CD4-positive, CD25-positive, alpha-beta regulatory T cell (primary cell): Measurements from ENCODE around the gene CHN2. TPM values are rescaled to one million over a fixed set of nuclear protein-coding genes. Genes with fewer than 3 reads are reported as not detected.

Experiments used
- ATAC-seq, 2 donors: fragments of 150-1000 bp; cut with Tn5 transposase; one replicate each; pipeline ENCODE4 v1.10.0; 2021; ENCODE audit warnings: low read depth in 2 of 2, moderate number of reproducible peaks in 2 of 2, moderate library complexity in 1 of 2
- DNase-seq, 3 donors: peaks; one replicate each; pipeline versions ENCODE4 v3.0.0 to v3.0.0-alpha.2; 2012 to 2022; ENCODE audit warnings: mixed read lengths in 1 of 3
- H3K27ac ChIP-seq: one replicate; pipeline ENCODE4 v1.7.0; 2013; ENCODE audit warnings: mild to moderate bottlenecking, low read length; ENCODE audit not compliant: insufficient read depth, poor library complexity, severe bottlenecking
- H3K27me3 ChIP-seq: one replicate; pipeline ENCODE4 v1.7.0; 2013; ENCODE audit warnings: low read length; ENCODE audit not compliant: control insufficient read depth, insufficient read depth
- H3K36me3 ChIP-seq: one replicate; pipeline ENCODE4 v1.7.0; 2013; ENCODE audit warnings: mild to moderate bottlenecking, low read length, moderate library complexity; ENCODE audit not compliant: control insufficient read depth, insufficient read depth
- H3K4me1 ChIP-seq: 2 replicates; pipeline ENCODE4 v1.7.0; 2013; ENCODE audit warnings: mild to moderate bottlenecking, low read length; ENCODE audit not compliant: insufficient read depth, control insufficient read depth, poor library complexity, severe bottlenecking
- H3K4me3 ChIP-seq: one replicate; pipeline ENCODE4 v1.7.0; 2013; ENCODE audit warnings: low read depth, mild to moderate bottlenecking, low read length, moderate library complexity
- H3K9me3 ChIP-seq, 2 experiments: 1 replicate in 1 of 2; 2 replicates in 1 of 2; pipeline ENCODE4 v1.7.0; 2013; ENCODE audit warnings: low read length in 2 of 2, mild to moderate bottlenecking in 1 of 2, moderate library complexity in 1 of 2; ENCODE audit not compliant: control insufficient read depth in 2 of 2
- H3K27ac Mint-ChIP-seq, 3 donors: one replicate each; pipeline ENCODE4 v1.8.0; 2020 to 2022; ENCODE audit warnings: mild to moderate bottlenecking in 3 of 3, mixed read lengths in 3 of 3, moderate library complexity in 2 of 3
- H3K27me3 Mint-ChIP-seq: one replicate; pipeline ENCODE4 v1.8.0; 2022; ENCODE audit warnings: mild to moderate bottlenecking, mixed read lengths
- H3K36me3 Mint-ChIP-seq: one replicate; pipeline ENCODE4 v1.8.0; 2020; ENCODE audit warnings: mixed read lengths
- H3K4me1 Mint-ChIP-seq, 4 donors: one replicate each; pipeline ENCODE4 v1.8.0; 2020 to 2022; ENCODE audit warnings: mixed read lengths in 4 of 4, mild to moderate bottlenecking in 1 of 4
- H3K4me3 Mint-ChIP-seq, 4 donors: one replicate each; pipeline ENCODE4 v1.8.0; 2020 to 2022; ENCODE audit warnings: mild to moderate bottlenecking in 4 of 4, mixed read lengths in 4 of 4, moderate library complexity in 3 of 4
- H3K9me3 Mint-ChIP-seq, 7 donors: one replicate each; pipeline ENCODE4 v1.8.0; 2020 to 2022; ENCODE audit warnings: mixed read lengths in 7 of 7, mild to moderate bottlenecking in 3 of 7, moderate library complexity in 2 of 7
- polyA plus RNA-seq, 4 donors: library from polyadenylated mRNA; unstranded; fragments of 300-500 nt; fragmentation: Illumina TruSeq; gene quantifications; one replicate each; pipeline ENCODE4 v1.2.3, GENCODE V29; 2021
- total RNA-seq: library from RNA; stranded (reverse); gene quantifications from one replicate; pipeline ENCODE4 v1.2.3, GENCODE V29; 2022

Gene CHN2
- total and polyA plus RNA-seq, 5 donors from 2014 or later = 0.55 to 1.7 TPM; not detected in 3

GRCh38 chr7:29385214-29385814 lies 190.7 kb downstream of the CHN2 start:
- Mint-ChIP-seq H3K36me3 (no peaks in the 10 kb centered on the region), H3K9me3 (peaks cover 0 to 3% (median 0%) of the 10 kb centered on the region in 7 donors), H3K27me3 (no peaks in the 10 kb centered on the region), H3K4me3 (no peak overlapping the region), H3K27ac (no peak overlapping the region), H3K4me1 (no peaks in the 10 kb centered on the region)
- Histone ChIP-seq H3K36me3 (no peaks in the 10 kb centered on the region), H3K27ac (no peak overlapping the region), H3K9me3 (no peaks in the 10 kb centered on the region), H3K4me1 (no peaks in the 10 kb centered on the region), H3K4me3 (no peak overlapping the region), H3K27me3 (no peaks in the 10 kb centered on the region)
- DNase-seq (no peak), ATAC-seq (no peak)

- DNase-seq (no peak), ATAC-seq (no peak)
- Histone ChIP-seq H3K9me3 (no peaks in the 10 kb centered on the region), H3K36me3 (no peaks in the 10 kb centered on the region), H3K27ac (no peak overlapping the region), H3K4me3 (no peak overlapping the region), H3K27me3 (no peaks in the 10 kb centered on the region), H3K4me1 (no peaks in the 10 kb centered on the region)
- Mint-ChIP-seq H3K27ac (no peak overlapping the region), H3K36me3 (no peaks in the 10 kb centered on the region), H3K27me3 (no peaks in the 10 kb centered on the region), H3K4me1 (no peaks in the 10 kb centered on the region), H3K4me3 (no peak overlapping the region), H3K9me3 (peaks cover 0 to 3% (median 0%) of the 10 kb centered on the region in 7 donors)
These were observed 191.7 kb downstream of the CHN2 start for GRCh38 chr7:29386196-29386765.

- H3K4me1 Mint-ChIP-seq = no peaks in the 10 kb centered on the region
- no peak overlapping the region for H3K27ac Mint-ChIP-seq
- no peaks in the 10 kb centered on the region for H3K9me3 Mint-ChIP-seq
- Histone ChIP-seq H3K4me1 (no peaks in the 10 kb centered on the region), H3K9me3 (no peaks in the 10 kb centered on the region), H3K4me3 (no peak overlapping the region), H3K27ac (no peak overlapping the region), H3K27me3 (no peaks in the 10 kb centered on the region), H3K36me3 (no peaks in the 10 kb centered on the region)
- ATAC-seq (no peak), DNase-seq (no peak)
- H3K36me3 Mint-ChIP-seq = no peaks in the 10 kb centered on the region
- H3K4me3 Mint-ChIP-seq = no peak overlapping the region
- peaks cover 4% of the 10 kb centered on the region for H3K27me3 Mint-ChIP-seq
These were observed 196.7 kb downstream of the CHN2 start for GRCh38 chr7:29391262-29391661.

GRCh38 chr7:29394321-29394720 lies 199.7 kb downstream of the CHN2 start:
- Mint-ChIP-seq H3K36me3 (no peaks in the 10 kb centered on the region), H3K27ac (no peak overlapping the region)
- no peak overlapping the region for H3K27ac ChIP-seq

GRCh38 chr7:29396563-29396962 lies 202.0 kb downstream of the CHN2 start:
- no peak overlapping the region for H3K27ac ChIP-seq
- H3K4me1 Mint-ChIP-seq = no peaks in the 10 kb centered on the region
- H3K36me3 Mint-ChIP-seq = no peaks in the 10 kb centered on the region
- no peak overlapping the region for H3K4me3 Mint-ChIP-seq
- peaks cover 7% of the 10 kb centered on the region for H3K27me3 Mint-ChIP-seq
- no peaks in the 10 kb centered on the region for H3K27me3 ChIP-seq
- peaks cover 0 to 1% (median 0%) of the 10 kb centered on the region in 7 donors for H3K9me3 Mint-ChIP-seq
- no peaks in the 10 kb centered on the region for H3K36me3 ChIP-seq
- H3K27ac Mint-ChIP-seq = no peak overlapping the region
- no peaks in the 10 kb centered on the region for H3K9me3 ChIP-seq
- H3K4me3 ChIP-seq = no peak overlapping the region
- H3K4me1 ChIP-seq = no peaks in the 10 kb centered on the region
- ATAC-seq (no peak), DNase-seq (no peak)

More at GRCh38 chr7:29394321-29394720, 199.7 kb downstream of the CHN2 start:
- Histone ChIP-seq H3K27me3 (no peaks in the 10 kb centered on the region), H3K9me3 (no peaks in the 10 kb centered on the region), H3K4me3 (no peak overlapping the region), H3K4me1 (no peaks in the 10 kb centered on the region), H3K36me3 (no peaks in the 10 kb centered on the region)
- Mint-ChIP-seq H3K27me3 (peaks cover 4% of the 10 kb centered on the region), H3K4me3 (no peak overlapping the region), H3K9me3 (peaks cover 0 to 1% (median 0%) of the 10 kb centered on the region in 7 donors), H3K4me1 (no peaks in the 10 kb centered on the region)
- ATAC-seq (no peak), DNase-seq (no peak)

GRCh38 chr7:29397398-29397797 lies 202.8 kb downstream of the CHN2 start:
- H3K9me3 Mint-ChIP-seq = peaks cover 0 to 1% (median 0%) of the 10 kb centered on the region in 7 donors
- DNase-seq (no peak), ATAC-seq (no peak)
- H3K27ac ChIP-seq = no peak overlapping the region
- H3K4me1 ChIP-seq = no peaks in the 10 kb centered on the region
- H3K9me3 ChIP-seq = no peaks in the 10 kb centered on the region
- no peaks in the 10 kb centered on the region for H3K36me3 ChIP-seq
- H3K4me3 Mint-ChIP-seq = no peak overlapping the region
- no peaks in the 10 kb centered on the region for H3K4me1 Mint-ChIP-seq
- no peak overlapping the region for H3K27ac Mint-ChIP-seq
- peaks cover 6% of the 10 kb centered on the region for H3K27me3 Mint-ChIP-seq
- H3K4me3 ChIP-seq = no peak overlapping the region
- no peaks in the 10 kb centered on the region for H3K36me3 Mint-ChIP-seq
- no peaks in the 10 kb centered on the region for H3K27me3 ChIP-seq

GRCh38 chr7:29398011-29398410 lies 203.4 kb downstream of the CHN2 start:
- H3K9me3 ChIP-seq = no peaks in the 10 kb centered on the region
- H3K36me3 Mint-ChIP-seq = no peaks in the 10 kb centered on the region

GRCh38 chr7:29400437-29400836 lies 205.9 kb downstream of the CHN2 start:
- no peak overlapping the region for H3K4me3 Mint-ChIP-seq
- H3K4me1 Mint-ChIP-seq = no peaks in the 10 kb centered on the region
- H3K36me3 Mint-ChIP-seq = no peaks in the 10 kb centered on the region
- ATAC-seq = no peak
- peaks cover 0 to 1% (median 0%) of the 10 kb centered on the region in 7 donors for H3K9me3 Mint-ChIP-seq
- Histone ChIP-seq H3K27ac (no peak overlapping the region), H3K4me1 (no peaks in the 10 kb centered on the region), H3K4me3 (no peak overlapping the region), H3K27me3 (no peaks in the 10 kb centered on the region), H3K36me3 (no peaks in the 10 kb centered on the region), H3K9me3 (no peaks in the 10 kb centered on the region)
- H3K27me3 Mint-ChIP-seq = peaks cover 6% of the 10 kb centered on the region
- no peak overlapping the region for H3K27ac Mint-ChIP-seq
- no peak for DNase-seq

More at GRCh38 chr7:29398011-29398410, 203.4 kb downstream of the CHN2 start:
- Mint-ChIP-seq H3K27me3 (peaks cover 6% of the 10 kb centered on the region), H3K27ac (no peak overlapping the region), H3K4me3 (no peak overlapping the region), H3K9me3 (peaks cover 0 to 1% (median 0%) of the 10 kb centered on the region in 7 donors), H3K4me1 (no peaks in the 10 kb centered on the region)
- DNase-seq (no peak), ATAC-seq (no peak)
- Histone ChIP-seq H3K4me1 (no peaks in the 10 kb centered on the region), H3K36me3 (no peaks in the 10 kb centered on the region), H3K4me3 (no peak overlapping the region), H3K27me3 (no peaks in the 10 kb centered on the region), H3K27ac (no peak overlapping the region)
